Vagina (tissue), 2 donors: Measurements from ENCODE around the gene RUNDC3A.

ENCODE experiments used
- POLR2A ChIP-seq, 2 donors: fragments of 450-650 bp; IDR thresholded peaks; one replicate each; pipeline ENCODE4 v1.6.1; 2017; ENCODE audit warnings: antibody characterized with exemption in 2 of 2, mild to moderate bottlenecking in 2 of 2, moderate library complexity in 2 of 2
- TF ChIP-seq, protein P1 (sequence below), 3 experiments: fragments of 450-650 bp in 2 of 3; fragments of 200-600 bp in 1 of 3; sonication (generic) in 1 of 3; IDR thresholded peaks; one replicate each; pipeline ENCODE4 v1.5.1; 2017 to 2019; ENCODE audit warnings: antibody characterized with exemption in 3 of 3, mild to moderate bottlenecking in 2 of 3, moderate library complexity in 2 of 3

- TF ChIP-seq, protein P1, sequence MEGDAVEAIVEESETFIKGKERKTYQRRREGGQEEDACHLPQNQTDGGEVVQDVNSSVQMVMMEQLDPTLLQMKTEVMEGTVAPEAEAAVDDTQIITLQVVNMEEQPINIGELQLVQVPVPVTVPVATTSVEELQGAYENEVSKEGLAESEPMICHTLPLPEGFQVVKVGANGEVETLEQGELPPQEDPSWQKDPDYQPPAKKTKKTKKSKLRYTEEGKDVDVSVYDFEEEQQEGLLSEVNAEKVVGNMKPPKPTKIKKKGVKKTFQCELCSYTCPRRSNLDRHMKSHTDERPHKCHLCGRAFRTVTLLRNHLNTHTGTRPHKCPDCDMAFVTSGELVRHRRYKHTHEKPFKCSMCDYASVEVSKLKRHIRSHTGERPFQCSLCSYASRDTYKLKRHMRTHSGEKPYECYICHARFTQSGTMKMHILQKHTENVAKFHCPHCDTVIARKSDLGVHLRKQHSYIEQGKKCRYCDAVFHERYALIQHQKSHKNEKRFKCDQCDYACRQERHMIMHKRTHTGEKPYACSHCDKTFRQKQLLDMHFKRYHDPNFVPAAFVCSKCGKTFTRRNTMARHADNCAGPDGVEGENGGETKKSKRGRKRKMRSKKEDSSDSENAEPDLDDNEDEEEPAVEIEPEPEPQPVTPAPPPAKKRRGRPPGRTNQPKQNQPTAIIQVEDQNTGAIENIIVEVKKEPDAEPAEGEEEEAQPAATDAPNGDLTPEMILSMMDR (IDR thresholded peaks at IDR 0.05): peak in 1 of 3 experiments; percentile 21
- TF ChIP-seq POLR2A (IDR thresholded peaks at IDR 0.05): no peak
Measured at GRCh38 chr17:44326861-44327444, 18.6 kb downstream of the RUNDC3A start.
